HG02571 (cell line): Measurements from ENCODE around the gene SWT1.
A peak's percentile ranks its signal among the peaks of the same experiment; 100 is the strongest.
"Not testable (repeated sequence)": the region's sequence is repeated elsewhere in the genome, so short reads cannot be mapped to it uniquely, and the experiment has no call there.

Experiments used
- ATAC-seq: cut with Tn5 transposase; IDR thresholded peaks from one replicate; pipeline ENCODE4 v1.9.1; 2021; ENCODE audit warnings: mild to moderate bottlenecking, moderate library complexity; ENCODE audit not compliant: unreplicated experiment

The SWT1 gene

GRCh38 chr1:185170291-185170848, 13.4 kb downstream of the SWT1 start:
- ATAC-seq, result peak; percentile 89

DNA sequence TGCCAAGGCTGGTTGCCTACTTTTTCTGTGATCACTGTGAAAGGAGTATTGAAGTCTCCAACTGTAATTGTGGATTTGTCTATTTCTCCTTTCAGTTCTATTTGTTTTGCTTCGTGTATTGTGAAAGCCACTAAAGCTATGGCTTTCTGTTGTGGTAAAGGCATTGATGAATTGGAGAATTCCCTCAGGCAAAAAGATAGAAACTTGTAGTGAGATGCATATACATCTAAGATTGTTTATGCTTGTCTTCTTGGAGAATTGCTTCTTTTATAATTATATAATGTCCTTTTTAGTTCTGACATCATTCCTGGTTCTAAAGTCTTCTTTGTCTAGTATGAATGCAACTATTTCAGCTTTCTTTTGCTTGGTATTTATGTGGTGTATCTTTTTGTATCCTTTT, 36.8 kb downstream of the SWT1 start:
- no peak for ATAC-seq

- ATAC-seq, result not testable (repeated sequence)
Observed at GRCh38 chr1:185198712-185199111, 41.7 kb downstream of the SWT1 start.

GRCh38 chr1:185200889-185201288, 43.9 kb downstream of the SWT1 start:
- ATAC-seq, result no peak

- no peak for ATAC-seq
Observed at GRCh38 chr1:185207170-185207569, 50.2 kb downstream of the SWT1 start.

- ATAC-seq, result no peak
Observed at GRCh38 chr1:185207980-185208602, 51.1 kb downstream of the SWT1 start.

DNA sequence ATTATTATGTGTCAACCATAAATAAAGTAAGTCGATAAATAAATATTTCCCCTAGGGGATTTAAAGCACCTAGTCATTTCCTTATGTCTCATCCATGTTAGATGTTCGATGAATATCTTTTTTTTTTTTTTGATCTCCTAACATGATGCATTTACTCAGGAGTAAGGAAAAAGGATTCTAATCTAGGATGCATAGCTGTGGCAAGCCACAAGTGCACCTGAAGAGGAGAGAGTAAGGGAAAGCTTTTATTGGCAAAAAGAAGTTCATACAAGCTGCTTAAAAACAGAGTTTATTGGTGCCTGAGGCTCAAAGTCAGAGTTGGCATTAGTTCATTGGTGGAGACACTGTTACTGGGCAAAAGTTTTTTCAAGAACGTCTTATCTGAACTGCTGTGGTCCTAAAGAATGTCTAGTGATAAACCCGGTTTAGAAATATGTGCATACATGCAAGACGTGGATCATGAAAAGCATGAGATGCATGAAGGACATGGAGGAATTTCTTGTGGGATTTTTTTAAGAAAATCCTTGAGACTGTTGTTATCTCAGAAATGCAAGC, 51.7 kb downstream of the SWT1 start:
- no peak for ATAC-seq

DNA sequence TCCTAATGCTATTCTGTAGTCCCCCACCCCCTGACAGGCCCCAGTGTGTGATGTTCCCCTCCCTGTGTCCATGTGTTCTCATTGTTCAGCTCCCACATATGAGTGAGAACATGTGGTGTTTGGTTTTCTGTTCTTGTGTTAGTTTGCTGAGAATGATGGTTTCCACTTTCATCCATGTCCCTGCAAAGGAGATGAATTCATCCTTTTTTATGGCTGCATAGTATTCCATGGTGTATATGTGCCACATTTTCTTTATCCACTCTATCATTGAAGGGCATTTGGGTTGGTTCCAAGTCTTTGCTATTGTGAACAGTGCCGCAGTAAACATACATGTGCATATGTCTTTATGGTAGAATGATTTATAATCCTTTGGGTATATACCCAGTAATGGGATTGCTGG, 52.4 kb downstream of the SWT1 start:
- ATAC-seq, result not testable (repeated sequence)

- no peak for ATAC-seq
Observed at GRCh38 chr1:185213091-185213490, 56.1 kb downstream of the SWT1 start.

GRCh38 chr1:185215911-185216310, 58.9 kb downstream of the SWT1 start:
- ATAC-seq, result no peak

- no peak for ATAC-seq
Observed at GRCh38 chr1:185224132-185224531, 67.2 kb downstream of the SWT1 start.

GRCh38 chr1:185227161-185227560, 70.2 kb downstream of the SWT1 start:
- ATAC-seq, result no peak

GRCh38 chr1:185228979-185229378, 72.0 kb downstream of the SWT1 start:
- no peak for ATAC-seq

- no peak for ATAC-seq
Observed at GRCh38 chr1:185229981-185230380, 73.0 kb downstream of the SWT1 start.

GRCh38 chr1:185232874-185233273, 75.9 kb downstream of the SWT1 start:
- ATAC-seq, result no peak

DNA sequence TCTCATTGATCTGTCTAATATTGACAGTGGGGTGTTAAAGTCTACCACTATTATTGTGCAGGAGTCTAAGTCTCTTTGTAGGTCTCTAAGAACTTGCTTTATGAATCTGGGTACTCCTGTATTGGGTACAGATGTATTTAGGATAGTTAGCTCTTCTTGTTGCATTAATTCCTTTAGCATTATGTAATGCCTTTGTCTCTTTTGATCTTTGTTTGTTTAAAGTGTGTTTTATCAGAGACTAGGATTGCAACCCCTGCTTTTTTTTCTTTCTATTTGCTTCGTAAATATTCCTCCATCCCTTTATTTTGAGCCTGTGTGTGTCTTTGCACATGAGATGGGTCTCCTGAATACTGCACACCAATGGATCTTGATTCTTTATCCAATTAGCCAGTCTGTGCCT, 77.2 kb downstream of the SWT1 start:
- ATAC-seq, result not testable (repeated sequence)

DNA sequence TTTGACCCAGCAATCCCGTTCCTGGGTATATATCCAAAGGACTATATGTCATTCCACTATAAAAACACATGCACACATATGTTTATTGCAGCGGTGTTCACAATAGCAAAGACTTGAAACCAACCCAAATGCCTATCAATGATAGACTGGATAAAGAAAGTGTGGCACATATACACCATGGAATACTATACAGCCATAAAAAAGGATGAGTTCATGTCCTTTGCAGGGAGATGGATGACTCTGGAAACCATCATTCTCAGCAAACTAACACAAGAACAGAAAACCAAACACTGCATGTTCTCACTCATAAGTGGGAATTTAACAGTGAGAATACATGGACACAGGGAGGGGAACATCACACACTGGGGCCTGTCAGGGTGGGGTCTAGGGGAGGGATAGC, 80.2 kb downstream of the SWT1 start:
- ATAC-seq, result not testable (repeated sequence)

GRCh38 chr1:185237661-185238060, 80.7 kb downstream of the SWT1 start:
- no peak for ATAC-seq

- no peak for ATAC-seq
Observed at GRCh38 chr1:185238447-185238846, 81.5 kb downstream of the SWT1 start.

DNA sequence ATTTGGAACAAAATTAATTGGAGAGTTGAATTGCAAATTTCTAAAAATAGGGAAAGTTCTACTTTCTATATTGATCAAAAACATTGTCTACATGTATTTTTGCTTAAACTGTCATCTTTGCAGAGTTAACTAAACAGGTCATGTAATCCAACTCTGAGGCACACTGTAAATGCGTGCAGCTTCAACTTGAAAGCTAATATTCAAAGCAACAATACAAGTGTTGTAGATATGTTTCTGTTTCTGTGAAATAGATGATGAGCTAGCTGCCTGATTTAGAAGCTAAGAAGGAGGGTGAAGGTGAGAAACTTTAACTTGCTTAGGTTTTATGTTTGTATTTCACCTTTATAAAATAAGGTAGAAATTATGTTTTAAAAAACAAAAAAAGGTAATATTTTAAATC, 82.9 kb downstream of the SWT1 start:
- ATAC-seq, result no peak

DNA sequence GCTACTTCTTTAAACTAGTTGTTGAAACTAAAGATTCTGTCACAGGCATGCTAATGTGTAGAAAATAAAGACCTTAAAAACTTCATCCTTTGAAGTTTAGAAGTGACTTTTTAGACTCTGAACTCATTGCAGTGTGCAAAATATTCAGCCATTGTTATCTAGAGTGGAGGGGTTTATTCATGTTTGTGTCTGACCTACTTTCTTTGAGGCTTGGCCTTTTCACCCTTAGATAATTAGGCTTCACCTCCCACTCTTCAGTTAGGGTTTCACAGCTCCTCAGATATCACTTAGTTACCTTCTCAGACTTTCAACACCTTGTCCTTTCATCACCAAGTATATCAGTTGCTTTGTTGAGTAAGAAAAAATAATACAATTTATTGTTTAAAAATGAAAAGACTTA, 84.2 kb downstream of the SWT1 start:
- no peak for ATAC-seq

GRCh38 chr1:185244015-185244747, 87.2 kb downstream of the SWT1 start:
- ATAC-seq, result no peak
